K562 (cell line): Measurements from ENCODE around the gene PRKACB.

Experiments used
- CTCF ChIP-seq, 3 experiments: IDR thresholded peaks in 2 of 3; conservative IDR thresholded peaks in 1 of 3; 2 replicates each; pipeline ENCODE4 v1.5.1; 2011 to 2012; ENCODE audit warnings: low read length in 3 of 3, mild to moderate bottlenecking in 3 of 3, control low read depth in 2 of 3, improper control_type of control experiment in 1 of 3, inconsistent platforms in 1 of 3, low read depth in 1 of 3, mixed read lengths in 1 of 3, moderate library complexity in 1 of 3; ENCODE audit not compliant: insufficient read depth in 2 of 3
- MAX ChIP-seq: sonication (generic); formaldehyde crosslinking; IDR thresholded peaks from 2 replicates; pipeline ENCODE4 v1.9.0; 2022; ENCODE audit warnings: mild to moderate bottlenecking, missing genetic modification reagents
- MXI1 ChIP-seq: IDR thresholded peaks from 2 replicates; pipeline ENCODE4 v1.6.1; 2011; ENCODE audit warnings: low read depth, mild to moderate bottlenecking, improper control_type of control experiment, low read length
- OTX1 ChIP-seq: fragments of 450-650 bp; formaldehyde crosslinking; IDR thresholded peaks from 2 replicates; pipeline ENCODE4 v1.4.0; 2022; ENCODE audit warnings: mild to moderate bottlenecking
- POLR2A ChIP-seq: fragments of 450-650 bp; conservative IDR thresholded peaks from 2 replicates; pipeline ENCODE4 v1.6.1; 2016
- SMC3 ChIP-seq: conservative IDR thresholded peaks from 2 replicates; pipeline ENCODE4 v1.6.1; 2011; ENCODE audit warnings: low read depth, low read length, improper control_type of control experiment; ENCODE audit not compliant: insufficient read depth
- YY1 ChIP-seq, 3 experiments: IDR thresholded peaks; 2 replicates each; pipeline ENCODE4 v1.6.1; 2011; ENCODE audit warnings: low read length in 2 of 3, mild to moderate bottlenecking in 2 of 3, moderate library complexity in 2 of 3, borderline replicate concordance in 1 of 3, control low read depth in 1 of 3, low read depth in 1 of 3; ENCODE audit not compliant: insufficient read depth in 3 of 3, insufficient replicate concordance in 2 of 3, control insufficient read depth in 1 of 3, insufficient read length in 1 of 3; ENCODE audit errors: extremely low read depth in 1 of 3
- ZBTB1 ChIP-seq: sonication (generic); formaldehyde crosslinking; IDR thresholded peaks from 2 replicates; pipeline ENCODE4 v1.8.1; 2023; ENCODE audit warnings: missing genetic modification reagents, low read depth, mild to moderate bottlenecking, borderline replicate concordance
- ZC3H11A ChIP-seq: IDR thresholded peaks from 2 replicates; pipeline ENCODE4 v1.6.1; 2012; ENCODE audit warnings: low read depth, low read length, improper control_type of control experiment

GRCh38 chr1:84171481-84171880 is 27.4 kb downstream of the PRKACB start:
- TF ChIP-seq SMC3 (no peak), OTX1 (CRISPR knock-in tag) (no peak), ZC3H11A (no peak), CTCF (IDR thresholded peaks at IDR 0.05 in 2 of 3, conservative IDR thresholded peaks at IDR 0.05 in 1 of 3; ENCODE audit: insufficient read depth in 2 of 3, low read depth in 1 of 3, low read length in 3 of 3) (no peak), YY1 (IDR thresholded peaks at IDR 0.05; ENCODE audit: borderline replicate concordance in 1 of 3, control insufficient read depth in 1 of 3, extremely low read depth in 1 of 3, insufficient read depth in 3 of 3, insufficient read length in 1 of 3, insufficient replicate concordance in 2 of 3, low read depth in 1 of 3, low read length in 2 of 3) (no peak), MAX (no peak), MXI1 (no peak), ZBTB1 (CRISPR knock-in tag) (no peak), POLR2A (no peak)
